Breast epithelium (tissue), 4 donors: Measurements from ENCODE around the gene CCDC9. TPM values are rescaled to one million over a fixed set of nuclear protein-coding genes. Genes with fewer than 3 reads are reported as not detected.
"Not testable (repeated sequence)": the region's sequence is repeated elsewhere in the genome, so short reads cannot be mapped to it uniquely, and the experiment has no call there.

Experiments
- DNase-seq, 2 donors: peaks; one replicate each; pipeline ENCODE4 v3.0.0-alpha.2; 2019; ENCODE audit warnings: low spot score in 2 of 2
- H3K27ac ChIP-seq, 2 donors: fragments of 200-600 bp; sonication (generic) in 1 of 2; one replicate each; pipeline ENCODE4 v1.5.1; 2016 to 2019; ENCODE audit warnings: mild to moderate bottlenecking in 1 of 2
- H3K27me3 ChIP-seq, 2 donors: fragments of 200-600 bp; sonication (generic) in 1 of 2; one replicate each; pipeline versions ENCODE4 v1.5.1 to v1.6.0; 2017 to 2019; ENCODE audit warnings: control low read depth in 1 of 2, mild to moderate bottlenecking in 1 of 2
- H3K36me3 ChIP-seq: fragments of 200-600 bp; one replicate; pipeline ENCODE4 v1.5.1; 2019
- H3K4me1 ChIP-seq, 2 donors: fragments of 200-600 bp; sonication (generic); one replicate each; pipeline ENCODE4 v1.5.1; 2016 to 2019; ENCODE audit warnings: control low read depth in 1 of 2
- H3K4me3 ChIP-seq, 3 donors: fragments of 200-600 bp; sonication (generic); 1 replicate in 2 of 3; 2 replicates in 1 of 3; pipeline ENCODE4 v1.5.1; 2016 to 2019; ENCODE audit warnings: mild to moderate bottlenecking in 3 of 3, moderate library complexity in 2 of 3
- H3K9me3 ChIP-seq, 2 donors: fragments of 200-600 bp; sonication (generic) in 1 of 2; one replicate each; pipeline ENCODE4 v1.5.1; 2016 to 2019; ENCODE audit warnings: control low read depth in 1 of 2
- CTCF ChIP-seq, 3 donors: fragments of 450-650 bp; IDR thresholded peaks; one replicate each; pipeline ENCODE4 v1.5.1; 2016 to 2017; ENCODE audit warnings: antibody characterized with exemption in 3 of 3, mild to moderate bottlenecking in 3 of 3, moderate library complexity in 3 of 3
- POLR2A ChIP-seq: fragments of 450-650 bp; IDR thresholded peaks from one replicate; pipeline ENCODE4 v1.6.1; 2016; ENCODE audit warnings: antibody characterized with exemption, mild to moderate bottlenecking, moderate library complexity
- POLR2AphosphoS5 ChIP-seq, 3 donors: sonication (generic); formaldehyde crosslinking; IDR thresholded peaks; one replicate each; pipeline ENCODE4 v1.6.1; 2017; ENCODE audit warnings: antibody characterized with exemption in 3 of 3
- intact Hi-C: fragments of 100-400 bp; cut with DNase I; formaldehyde crosslinking; loops from one replicate; pipeline ENCODE4 v1.15.1; 2023; ENCODE audit warnings: low total_unique reads
- total RNA-seq, 3 donors: library from RNA; depleted of rRNA; stranded (reverse); fragments of >200 nt; gene quantifications; one replicate each; pipeline ENCODE4 v1.1.0, GENCODE V29; 2016

The CCDC9 gene
- total RNA-seq, 3 donors from 2014 or later, result 9.4 to 15.1 (median 14.8) TPM

- intact Hi-C loops, result no loop called here
- H3K36me3 ChIP-seq, result no peaks in the 10 kb centered on the region
- H3K27me3 ChIP-seq, result no peaks in the 10 kb centered on the region
- DNase-seq, result peak; percentile 93 to 94
- H3K27ac ChIP-seq, result peak overlapping the region; percentile 99 to 100
- TF ChIP-seq POLR2A (peak; percentile 84), POLR2AphosphoS5 (IDR thresholded peaks at IDR 0.05) (peak; percentile 80 to 93 (median 81)), CTCF (IDR thresholded peaks at IDR 0.05) (peak in 1 of 3 donors; percentile 12)
- H3K4me1 ChIP-seq, result no peaks in the 10 kb centered on the region
- no peaks in the 10 kb centered on the region for H3K9me3 ChIP-seq
- H3K4me3 ChIP-seq, result peak overlapping the region; percentile 65 to 91 (median 85)
Measured at GRCh38 chr19:47273313-47274070, 17.2 kb downstream of the CCDC9 start.

GRCh38 chr19:47274071-47274890 is 18.0 kb downstream of the CCDC9 start, which contains the start of gene INAFM1:
Gene INAFM1, plus strand, starts transcription at chr19:47274885. Its CDS starts 35 bp downstream, at chr19:47274920.
- no peak for TF ChIP-seq CTCF (IDR thresholded peaks at IDR 0.05)
- peak; percentile 30 for TF ChIP-seq POLR2A
- peak in 2 of 3 donors; percentile 9 to 64 for TF ChIP-seq POLR2AphosphoS5 (IDR thresholded peaks at IDR 0.05)
- no peaks in the 10 kb centered on the region for H3K36me3 ChIP-seq
- no peaks in the 10 kb centered on the region for H3K4me1 ChIP-seq
- H3K4me3 ChIP-seq, result peak within 1 kb of the TSS; percentile 65 to 91 (median 85)
- H3K27ac ChIP-seq, result peak within 1 kb of the TSS; percentile 99 to 100
- intact Hi-C loops, result no loop called here
- H3K9me3 ChIP-seq, result no peaks in the 10 kb centered on the region
- no peaks in the 10 kb centered on the region for H3K27me3 ChIP-seq
- DNase-seq, result peak; percentile 97 to 99

- no peak for TF ChIP-seq POLR2A
- peak in 1 of 3 donors; percentile 11 for TF ChIP-seq POLR2AphosphoS5 (IDR thresholded peaks at IDR 0.05)
- peak overlapping the region; percentile 65 to 91 (median 85) for H3K4me3 ChIP-seq
- H3K9me3 ChIP-seq, result no peaks in the 10 kb centered on the region
- H3K4me1 ChIP-seq, result no peaks in the 10 kb centered on the region
- DNase-seq, result no peak
- H3K27me3 ChIP-seq, result no peaks in the 10 kb centered on the region
- intact Hi-C loops, result no loop called here
- H3K36me3 ChIP-seq, result no peaks in the 10 kb centered on the region
- H3K27ac ChIP-seq, result peak overlapping the region; percentile 99 to 100
Measured at GRCh38 chr19:47274891-47275761, 18.8 kb downstream of the CCDC9 start.

DNA sequence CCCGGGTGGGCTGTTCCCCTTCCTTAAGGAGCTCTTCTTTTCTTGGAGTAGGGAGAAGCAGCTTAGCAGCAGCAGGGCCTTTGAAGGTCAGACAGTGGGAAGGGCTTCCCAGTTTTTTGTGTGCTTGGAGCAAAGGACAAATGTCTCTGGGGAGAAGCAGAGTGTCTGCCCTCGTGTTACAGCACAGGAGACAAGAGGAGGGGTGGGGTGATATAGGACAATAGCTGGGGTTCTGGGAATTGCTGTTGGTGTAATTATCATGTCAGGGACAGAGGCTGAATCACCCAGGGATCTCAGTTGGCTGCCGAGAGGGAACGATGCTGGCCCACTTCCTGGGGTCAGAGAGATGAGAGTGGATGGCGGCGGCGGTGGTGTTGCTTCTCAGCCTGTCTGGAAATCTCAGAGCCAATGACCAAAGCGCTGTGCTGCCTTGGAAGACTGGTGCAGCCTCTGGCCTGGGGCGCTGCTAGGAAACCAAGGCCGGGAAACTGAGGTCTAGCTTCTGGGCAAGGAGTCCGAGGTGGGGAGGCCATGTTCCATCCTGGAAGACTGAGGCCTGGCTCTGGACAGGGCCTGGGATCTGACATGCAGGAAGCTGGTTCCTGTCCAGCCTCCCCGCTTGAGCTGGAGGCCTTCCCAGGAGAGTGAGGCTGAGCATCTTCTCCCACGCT is 19.6 kb downstream of the CCDC9 start:
- Histone ChIP-seq H3K27me3 (no peaks in the 10 kb centered on the region), H3K36me3 (no peaks in the 10 kb centered on the region), H3K27ac (peak overlapping the region; percentile 99 to 100), H3K9me3 (no peaks in the 10 kb centered on the region), H3K4me3 (peak overlapping the region; percentile 65 to 91 (median 85)), H3K4me1 (no peaks in the 10 kb centered on the region)
- DNase-seq, result no peak
- intact Hi-C loops, result no loop called here
- no peak for TF ChIP-seq POLR2A
- peak in 1 of 3 donors; percentile 7 for TF ChIP-seq POLR2AphosphoS5 (IDR thresholded peaks at IDR 0.05)

- peak overlapping the region; percentile 99 to 100 for H3K27ac ChIP-seq
- H3K27me3 ChIP-seq, H3K36me3 ChIP-seq, H3K4me1 ChIP-seq, H3K9me3 ChIP-seq, DNase-seq, intact Hi-C loops: not testable (repeated sequence)
- H3K4me3 ChIP-seq, result peak overlapping the region in 1 of 3 donors; percentile 85
Measured at GRCh38 chr19:47276513-47276912, 20.2 kb downstream of the CCDC9 start.
